Prostate gland (tissue), 2 donors: Measurements from ENCODE around the gene BCL11A. TPM values are rescaled to one million over a fixed set of nuclear protein-coding genes. Genes with fewer than 3 reads are reported as not detected.

Source experiments
- DNase-seq: peaks from one replicate; pipeline ENCODE4 v3.0.0-alpha.2; 2019; ENCODE audit warnings: low spot score
- H3K27ac ChIP-seq, 2 donors: fragments of 200-600 bp; sonication (generic); 2 replicates each; pipeline ENCODE4 v1.5.1; 2017 to 2019
- H3K27me3 ChIP-seq: fragments of 200-600 bp; sonication (generic); replicated peaks from 2 replicates; pipeline ENCODE4 v1.5.1; 2019; ENCODE audit not compliant: insufficient read depth
- H3K36me3 ChIP-seq, 2 donors: fragments of 200-600 bp; sonication (generic); 1 replicate in 1 of 2; 2 replicates in 1 of 2; pipeline versions ENCODE4 v1.5.1 to v1.8.1; 2017 to 2019
- H3K4me1 ChIP-seq: fragments of 200-600 bp; sonication (generic); replicated peaks from 2 replicates; pipeline ENCODE4 v1.5.1; 2019
- H3K4me3 ChIP-seq, 2 donors: fragments of 200-600 bp; sonication (generic); 2 replicates each; pipeline ENCODE4 v1.5.1; 2017 to 2019
- H3K9me3 ChIP-seq: fragments of 200-600 bp; sonication (generic); 2 replicates; pipeline ENCODE4 v1.5.1; 2017
- POLR2A ChIP-seq: fragments of 450-650 bp; IDR thresholded peaks from one replicate; pipeline ENCODE4 v1.6.1; 2016; ENCODE audit warnings: antibody characterized with exemption, mild to moderate bottlenecking
- POLR2AphosphoS5 ChIP-seq: sonication (generic); formaldehyde crosslinking; IDR thresholded peaks from one replicate; pipeline ENCODE4 v1.6.1; 2017; ENCODE audit warnings: antibody characterized with exemption
- WGBS: methylation state at CpG from one replicate; pipeline ENCODE4 v1.1.5; 2018; 5-methylcytosine and 5-hydroxymethylcytosine counted together
- intact Hi-C: fragments of 100-400 bp; cut with DNase I; formaldehyde crosslinking; loops from one replicate; pipeline ENCODE4 v1.14.2; 2022
- total RNA-seq, 2 donors: library from RNA; depleted of rRNA; stranded (reverse); fragments of >200 nt; gene quantifications; one replicate each; pipeline ENCODE4 v1.1.0, GENCODE V29; 2016
- TF ChIP-seq, protein P1 (sequence below), 4 experiments: fragments of 200-600 bp in 2 of 4; fragments of 450-650 bp in 2 of 4; sonication (generic) in 2 of 4; IDR thresholded peaks; 1 replicate in 3 of 4; 2 replicates in 1 of 4; pipeline ENCODE4 v1.5.1; 2016 to 2019; ENCODE audit warnings: antibody characterized with exemption in 4 of 4, mild to moderate bottlenecking in 2 of 4, moderate library complexity in 2 of 4

Gene BCL11A
- total RNA-seq, 2 donors from 2014 or later: 14.6 to 22.2 TPM

DNA sequence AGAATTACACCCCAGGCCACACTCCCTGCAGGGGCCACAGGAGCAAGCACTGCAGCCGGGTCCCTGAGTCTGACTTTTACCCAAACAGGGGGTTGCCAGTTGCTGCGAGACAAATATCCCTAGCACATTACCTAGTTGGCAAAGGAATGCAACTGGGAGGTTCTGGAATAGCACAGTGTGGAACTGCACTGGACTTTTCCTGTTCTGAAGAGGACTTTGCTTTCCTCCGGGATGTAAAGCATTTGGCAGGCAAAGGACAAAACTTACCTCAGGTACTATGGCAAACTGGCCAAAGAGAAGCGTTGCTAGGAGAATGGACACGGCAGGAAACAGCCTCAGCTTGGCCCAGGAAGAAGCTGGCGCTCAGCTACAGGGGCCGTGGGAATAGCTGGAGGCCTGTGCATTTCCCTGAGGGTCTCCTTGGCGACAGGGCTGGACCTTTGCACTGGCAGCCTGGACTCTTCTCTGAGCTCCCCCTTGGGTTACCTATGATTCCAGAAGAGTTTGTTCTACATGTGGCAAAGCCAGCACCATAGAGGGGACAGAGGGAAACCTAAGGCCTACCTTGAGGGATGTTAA lies 45.0 kb downstream of the BCL11A start:
- Histone ChIP-seq H3K27me3 (no peaks in the 10 kb centered on the region), H3K36me3 (no peaks in the 10 kb centered on the region), H3K27ac (peak overlapping the region; percentile 32 to 50), H3K4me1 (peaks cover 2% of the 10 kb centered on the region), H3K9me3 (no peaks in the 10 kb centered on the region), H3K4me3 (no peak overlapping the region)
- TF ChIP-seq POLR2AphosphoS5 (no peak), POLR2A (no peak)
- TF ChIP-seq, protein P1, sequence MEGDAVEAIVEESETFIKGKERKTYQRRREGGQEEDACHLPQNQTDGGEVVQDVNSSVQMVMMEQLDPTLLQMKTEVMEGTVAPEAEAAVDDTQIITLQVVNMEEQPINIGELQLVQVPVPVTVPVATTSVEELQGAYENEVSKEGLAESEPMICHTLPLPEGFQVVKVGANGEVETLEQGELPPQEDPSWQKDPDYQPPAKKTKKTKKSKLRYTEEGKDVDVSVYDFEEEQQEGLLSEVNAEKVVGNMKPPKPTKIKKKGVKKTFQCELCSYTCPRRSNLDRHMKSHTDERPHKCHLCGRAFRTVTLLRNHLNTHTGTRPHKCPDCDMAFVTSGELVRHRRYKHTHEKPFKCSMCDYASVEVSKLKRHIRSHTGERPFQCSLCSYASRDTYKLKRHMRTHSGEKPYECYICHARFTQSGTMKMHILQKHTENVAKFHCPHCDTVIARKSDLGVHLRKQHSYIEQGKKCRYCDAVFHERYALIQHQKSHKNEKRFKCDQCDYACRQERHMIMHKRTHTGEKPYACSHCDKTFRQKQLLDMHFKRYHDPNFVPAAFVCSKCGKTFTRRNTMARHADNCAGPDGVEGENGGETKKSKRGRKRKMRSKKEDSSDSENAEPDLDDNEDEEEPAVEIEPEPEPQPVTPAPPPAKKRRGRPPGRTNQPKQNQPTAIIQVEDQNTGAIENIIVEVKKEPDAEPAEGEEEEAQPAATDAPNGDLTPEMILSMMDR (IDR thresholded peaks at IDR 0.05): no peak
- no peak for DNase-seq
- 54% methylated on average over 8 of the region's 8 CpGs for WGBS
- intact Hi-C loops: no loop called here

DNA sequence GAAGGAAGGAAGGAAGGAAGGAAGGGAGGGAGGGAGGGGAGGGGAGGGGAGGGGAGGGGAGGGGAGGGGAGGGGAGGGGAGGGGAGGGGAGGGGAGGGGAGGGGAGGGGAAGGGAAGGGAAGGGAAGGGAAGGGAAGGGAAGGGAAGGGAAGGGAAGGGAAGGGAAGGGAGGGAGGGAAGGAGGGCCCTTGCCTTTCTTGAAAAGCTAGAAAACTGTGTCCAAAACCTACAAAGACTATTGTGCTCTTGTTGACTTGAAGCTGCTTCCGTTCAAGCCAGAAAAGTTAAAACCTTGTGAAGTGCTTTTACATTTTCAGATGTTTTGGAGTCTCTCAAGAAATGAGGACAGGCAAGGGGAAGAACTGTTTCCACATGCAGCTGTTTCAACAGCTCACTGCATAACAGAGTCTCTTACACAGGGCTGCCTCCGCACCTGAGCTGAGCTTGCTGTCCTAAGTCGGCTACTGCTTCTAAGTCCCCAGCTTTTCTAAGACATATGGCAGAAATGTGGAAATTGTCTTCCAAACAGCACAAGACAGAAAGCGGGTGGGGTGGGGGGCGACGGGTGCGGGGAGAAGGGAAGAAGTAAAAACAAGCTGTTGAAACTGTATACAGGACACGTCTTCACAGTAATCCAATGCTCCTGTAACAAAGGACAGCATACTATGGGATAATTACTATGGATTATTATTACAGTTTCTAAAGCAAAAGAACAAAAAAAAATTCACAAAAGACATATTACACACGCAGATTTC lies 46.1 kb downstream of the BCL11A start:
- H3K9me3 ChIP-seq: no peaks in the 10 kb centered on the region
- no peak overlapping the region for H3K4me3 ChIP-seq
- H3K36me3 ChIP-seq: no peaks in the 10 kb centered on the region
- peaks cover 2% of the 10 kb centered on the region for H3K4me1 ChIP-seq
- WGBS: 29% methylated on average over 9 of the region's 9 CpGs
- intact Hi-C loops: no loop called here
- H3K27ac ChIP-seq: peak overlapping the region; percentile 32 to 50
- TF ChIP-seq POLR2AphosphoS5: no peak
- TF ChIP-seq, protein P1 (IDR thresholded peaks at IDR 0.05): no peak
- TF ChIP-seq POLR2A: no peak
- no peaks in the 10 kb centered on the region for H3K27me3 ChIP-seq
- no peak for DNase-seq

DNA sequence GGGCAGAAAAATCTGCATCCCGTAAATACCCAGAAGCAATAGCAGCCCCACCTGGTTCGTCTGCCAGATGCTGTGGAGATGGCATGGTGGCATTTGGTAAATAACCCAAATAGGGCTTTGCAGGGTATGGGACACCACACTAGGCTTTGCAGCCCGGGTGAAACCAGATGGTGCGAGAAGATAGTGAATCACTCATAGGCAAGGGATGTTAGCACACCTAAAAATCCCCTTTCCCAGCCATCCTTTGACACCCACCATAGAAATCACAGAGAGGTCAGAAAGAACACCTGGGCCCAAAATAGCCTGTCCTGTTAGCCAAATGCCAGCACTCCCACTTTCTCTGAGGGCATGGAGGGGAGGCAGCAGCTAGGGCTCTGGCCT lies 47.6 kb downstream of the BCL11A start:
- Histone ChIP-seq H3K27ac (peak overlapping the region; percentile 9 to 44), H3K36me3 (no peaks in the 10 kb centered on the region), H3K9me3 (no peaks in the 10 kb centered on the region), H3K4me1 (peaks cover 2% of the 10 kb centered on the region), H3K4me3 (no peak overlapping the region), H3K27me3 (no peaks in the 10 kb centered on the region)
- WGBS: 56% methylated on average over 4 of the region's 4 CpGs
- no peak for TF ChIP-seq POLR2AphosphoS5
- TF ChIP-seq POLR2A: no peak
- TF ChIP-seq, protein P1 (IDR thresholded peaks at IDR 0.05): no peak
- no peak for DNase-seq
- intact Hi-C loops: no loop called here

DNA sequence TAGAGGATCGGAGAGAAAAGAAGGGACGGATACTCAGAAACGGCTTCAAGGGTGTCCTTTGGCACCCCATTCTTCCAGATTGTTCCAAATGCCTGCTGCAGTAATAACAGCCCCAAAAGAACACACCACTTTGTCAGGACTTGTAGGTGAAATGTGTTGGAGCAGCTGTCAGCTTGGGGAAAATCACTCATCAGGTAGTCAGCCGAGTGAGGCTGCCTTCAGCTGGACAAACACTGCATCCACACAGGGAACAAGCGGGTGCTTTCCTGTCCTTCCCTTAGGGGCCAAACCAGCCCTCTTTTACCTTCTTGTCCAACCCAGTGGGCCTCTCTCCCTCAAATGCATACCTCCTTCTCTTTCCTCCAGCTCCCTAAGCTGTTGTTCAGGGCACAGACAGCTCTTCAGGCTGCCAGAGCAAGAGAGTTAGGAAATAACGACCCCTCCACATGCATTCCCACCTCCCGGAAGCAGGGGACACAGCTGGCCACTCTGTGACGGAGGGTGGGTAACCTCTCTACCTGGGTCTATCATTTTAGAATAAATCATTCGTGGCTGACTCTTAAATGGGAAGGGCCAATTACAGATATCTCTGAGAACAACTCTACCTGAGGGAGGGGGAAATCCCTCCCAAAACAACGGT lies 48.1 kb downstream of the BCL11A start:
- Histone ChIP-seq H3K9me3 (no peaks in the 10 kb centered on the region), H3K27ac (peak overlapping the region; percentile 9 to 44), H3K4me1 (peaks cover 2% of the 10 kb centered on the region), H3K27me3 (no peaks in the 10 kb centered on the region), H3K4me3 (no peak overlapping the region), H3K36me3 (no peaks in the 10 kb centered on the region)
- peak; percentile 51 for DNase-seq
- intact Hi-C loops: no loop called here
- 41% methylated on average over 10 of the region's 10 CpGs for WGBS
- peak; percentile 43 for TF ChIP-seq POLR2AphosphoS5
- no peak for TF ChIP-seq POLR2A
- TF ChIP-seq, protein P1 (IDR thresholded peaks at IDR 0.05): no peak
